B cell (primary cell): ENCODE results near the gene TRAFD1.

ENCODE experiments used
- CTCF ChIP-seq: fragments of 200-600 bp; IDR thresholded peaks from one replicate; pipeline ENCODE4 v1.8.0; 2022; ENCODE audit warnings: antibody characterized with exemption, mild to moderate bottlenecking
- EZH2 ChIP-seq: IDR thresholded peaks from 2 replicates; pipeline ENCODE4 v1.6.1; 2012; ENCODE audit warnings: borderline replicate concordance, low read depth, mild to moderate bottlenecking, moderate library complexity, low read length; ENCODE audit not compliant: insufficient read depth, poor library complexity, severe bottlenecking

GRCh38 chr12:112190231-112191025 is 65.1 kb downstream of the TRAFD1 start:
- TF ChIP-seq CTCF, result no peak
- no peak for TF ChIP-seq EZH2
